ENCODE measurements around the gene DAB2IP.
"Not testable (repeated sequence)": the region's sequence is repeated elsewhere in the genome, so short reads cannot be mapped to it uniquely, and the experiment has no call there.

The DAB2IP gene

GRCh38 chr9:121785673-121786542 lies 134.5 kb downstream of the DAB2IP start:
- no peak for DNase-seq (ENCODE audit: extremely low read depth in 1 of 2, low read depth in 1 of 2)

- no peak for DNase-seq (ENCODE audit: extremely low read depth in 1 of 2, low read depth in 1 of 2)
Observed at GRCh38 chr9:121786543-121786948, 135.1 kb downstream of the DAB2IP start.

- no peak for DNase-seq (ENCODE audit: extremely low read depth in 1 of 2, low read depth in 1 of 2)
Observed at GRCh38 chr9:121786998-121787422, 135.6 kb downstream of the DAB2IP start.

DNA sequence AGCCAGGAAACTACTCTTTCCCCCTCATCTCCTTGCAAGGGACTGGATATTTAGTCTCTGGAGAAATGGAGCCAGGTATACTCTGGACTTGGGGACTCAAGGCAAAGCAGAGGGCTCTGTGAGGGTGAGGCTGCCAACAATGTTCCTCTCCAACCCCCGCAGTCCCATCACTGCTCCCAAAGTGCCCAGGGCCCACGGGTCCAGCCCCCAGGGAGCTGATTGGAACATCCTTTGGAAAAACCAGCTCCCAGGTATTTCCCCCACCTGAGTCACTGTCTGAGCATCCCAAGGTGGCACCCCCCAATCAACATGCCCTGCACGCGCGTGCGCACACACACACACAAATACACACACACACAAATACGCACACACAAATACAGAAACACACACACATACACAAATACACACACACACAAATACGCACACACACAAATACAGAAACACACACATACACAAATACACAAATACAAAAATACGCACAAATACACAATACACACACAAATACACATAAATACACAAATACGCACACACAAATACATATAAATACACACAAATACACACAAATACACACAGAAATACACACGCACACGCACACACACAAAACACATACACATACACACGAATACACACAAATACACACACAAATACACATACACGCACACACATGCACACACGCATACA lies 137.4 kb downstream of the DAB2IP start:
- no peak for DNase-seq (ENCODE audit: extremely low read depth in 1 of 2, low read depth in 1 of 2)

- DNase-seq (ENCODE audit: extremely low read depth in 1 of 2, low read depth in 1 of 2) = no peak
Observed at GRCh38 chr9:121790841-121791240, 139.4 kb downstream of the DAB2IP start.

- DNase-seq (ENCODE audit: extremely low read depth in 1 of 2, low read depth in 1 of 2) = not testable (repeated sequence)
Observed at GRCh38 chr9:121792476-121792875, 141.0 kb downstream of the DAB2IP start.

GRCh38 chr9:121794334-121794733 lies 142.9 kb downstream of the DAB2IP start:
- not testable (repeated sequence) for DNase-seq (ENCODE audit: extremely low read depth in 1 of 2, low read depth in 1 of 2)

DNA sequence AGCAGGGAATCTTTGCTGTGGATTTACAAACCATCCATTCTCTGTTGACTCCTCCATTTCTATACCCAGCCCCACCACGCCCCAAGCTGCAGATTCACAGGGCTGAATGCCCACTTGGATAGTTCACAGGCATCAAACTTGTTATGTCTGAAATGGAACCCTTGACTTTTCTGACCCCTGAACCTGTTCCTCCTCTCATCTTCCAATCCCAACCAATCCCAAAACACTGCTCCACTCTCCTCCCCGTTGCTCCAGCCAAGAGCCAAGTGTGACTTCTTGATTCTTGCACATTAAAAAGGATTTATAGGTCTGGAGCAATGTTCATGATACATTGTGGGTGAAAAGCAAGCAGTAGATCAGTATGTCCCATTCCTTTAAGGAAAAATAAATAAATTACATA lies 145.6 kb downstream of the DAB2IP start:
- no peak for DNase-seq (ENCODE audit: extremely low read depth in 1 of 2, low read depth in 1 of 2)

GRCh38 chr9:121798941-121799340 lies 147.5 kb downstream of the DAB2IP start:
- no peak for DNase-seq (ENCODE audit: extremely low read depth in 1 of 2, low read depth in 1 of 2)

- DNase-seq (ENCODE audit: extremely low read depth in 1 of 2, low read depth in 1 of 2) = no peak
Observed at GRCh38 chr9:121800376-121800775, 148.9 kb downstream of the DAB2IP start.

DNA sequence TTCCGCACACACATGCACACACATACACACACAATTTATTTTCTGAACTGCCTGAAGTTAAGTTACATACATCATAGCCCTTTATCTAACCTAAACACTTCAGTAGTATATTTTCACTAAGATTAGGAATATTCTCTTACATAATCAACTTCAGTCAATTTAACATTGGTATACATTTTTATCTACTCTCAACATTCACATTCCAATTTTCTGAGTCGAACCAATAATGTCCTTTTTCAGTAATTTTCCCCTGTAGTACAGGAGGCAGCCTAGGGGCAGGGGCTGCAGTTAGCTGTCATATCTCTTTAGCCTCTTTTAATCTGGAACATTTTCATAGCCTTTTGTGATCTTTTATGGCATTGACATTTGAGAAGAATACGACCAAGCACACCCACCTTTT lies 150.1 kb downstream of the DAB2IP start:
- no peak for DNase-seq (ENCODE audit: extremely low read depth in 1 of 2, low read depth in 1 of 2)

GRCh38 chr9:121802753-121803152 lies 151.3 kb downstream of the DAB2IP start:
- DNase-seq (ENCODE audit: extremely low read depth in 1 of 2, low read depth in 1 of 2) = no peak

DNA sequence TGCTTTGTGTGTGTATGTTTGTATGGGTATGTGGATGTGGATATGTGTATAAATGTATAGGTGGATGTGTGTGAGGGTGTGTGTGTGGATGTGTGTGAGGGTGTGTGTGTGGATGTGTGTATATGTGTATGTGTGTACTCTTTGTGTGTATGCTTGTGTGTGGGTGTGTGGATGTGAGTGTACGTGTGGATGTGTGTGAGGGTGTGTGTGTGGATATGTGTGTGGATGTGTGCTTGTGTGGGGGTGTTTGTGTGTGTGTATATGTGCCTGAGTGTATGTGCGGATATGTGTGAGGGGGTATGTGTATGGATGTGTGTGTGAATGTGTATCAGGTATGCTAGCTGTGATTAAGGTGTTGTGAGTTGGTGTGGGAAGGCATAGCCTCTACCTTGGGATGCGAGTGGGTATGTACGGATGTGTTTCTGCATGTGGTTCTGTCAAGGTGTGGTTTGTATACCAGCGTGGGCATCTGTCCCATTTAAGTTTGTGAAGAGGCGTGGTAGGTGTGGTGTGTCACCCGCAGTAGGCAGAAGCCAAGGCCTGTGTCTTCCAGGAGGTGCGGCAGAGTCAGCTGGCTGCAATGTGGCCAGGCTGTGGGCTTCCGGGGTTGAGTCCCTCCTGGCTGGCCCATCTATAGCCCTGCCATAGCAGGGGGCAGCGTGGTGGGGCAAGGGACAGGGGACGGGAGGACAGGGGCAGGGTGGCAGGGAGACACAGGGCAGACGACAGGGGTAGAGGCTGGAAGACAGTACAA lies 155.8 kb downstream of the DAB2IP start:
- DNase-seq (ENCODE audit: extremely low read depth in 1 of 2, low read depth in 1 of 2) = no peak

DNA sequence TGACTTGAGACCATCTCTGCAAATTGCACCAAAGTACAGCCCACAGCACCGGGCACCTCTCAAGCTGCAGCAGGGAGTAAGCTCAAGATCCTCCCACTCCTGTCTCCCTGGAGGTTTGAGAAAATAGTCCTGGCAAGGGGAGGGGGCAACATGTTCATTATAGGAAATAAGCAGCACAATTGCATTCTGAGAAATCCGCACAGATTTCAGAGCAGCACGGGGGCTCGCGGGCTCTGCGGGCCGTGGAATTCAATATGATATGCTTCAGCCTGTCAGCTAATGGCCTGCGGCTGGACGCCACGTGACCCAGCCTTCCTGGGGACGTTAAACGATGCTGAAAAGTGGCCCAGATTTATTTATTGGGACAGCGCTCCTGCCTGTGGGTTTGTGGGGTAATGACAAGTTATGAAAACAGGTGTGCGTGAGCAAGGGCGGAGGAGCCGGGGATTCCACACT lies 156.4 kb downstream of the DAB2IP start:
- DNase-seq (ENCODE audit: extremely low read depth in 1 of 2, low read depth in 1 of 2) = no peak

DNA sequence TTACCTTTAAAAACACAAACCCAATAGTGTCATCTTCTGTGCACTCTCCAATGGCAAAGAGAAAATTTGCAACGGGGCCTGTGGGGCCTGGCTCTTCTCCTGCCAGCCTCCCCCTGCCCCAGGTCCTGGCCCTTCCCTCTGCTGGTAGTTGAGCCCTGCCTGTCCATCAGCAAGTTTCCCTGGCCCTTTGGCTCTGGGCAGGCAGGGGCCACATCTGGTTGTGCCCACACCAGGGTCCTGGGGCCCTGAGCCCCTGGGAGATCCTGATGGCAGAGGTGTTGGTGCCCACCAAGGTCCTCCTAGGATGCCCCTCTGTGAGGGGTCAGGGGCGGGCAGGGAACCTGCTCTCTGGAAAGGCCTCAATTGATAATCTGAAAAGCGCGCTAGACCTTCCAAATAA lies 157.3 kb downstream of the DAB2IP start:
- DNase-seq (ENCODE audit: extremely low read depth in 1 of 2, low read depth in 1 of 2) = no peak

DNA sequence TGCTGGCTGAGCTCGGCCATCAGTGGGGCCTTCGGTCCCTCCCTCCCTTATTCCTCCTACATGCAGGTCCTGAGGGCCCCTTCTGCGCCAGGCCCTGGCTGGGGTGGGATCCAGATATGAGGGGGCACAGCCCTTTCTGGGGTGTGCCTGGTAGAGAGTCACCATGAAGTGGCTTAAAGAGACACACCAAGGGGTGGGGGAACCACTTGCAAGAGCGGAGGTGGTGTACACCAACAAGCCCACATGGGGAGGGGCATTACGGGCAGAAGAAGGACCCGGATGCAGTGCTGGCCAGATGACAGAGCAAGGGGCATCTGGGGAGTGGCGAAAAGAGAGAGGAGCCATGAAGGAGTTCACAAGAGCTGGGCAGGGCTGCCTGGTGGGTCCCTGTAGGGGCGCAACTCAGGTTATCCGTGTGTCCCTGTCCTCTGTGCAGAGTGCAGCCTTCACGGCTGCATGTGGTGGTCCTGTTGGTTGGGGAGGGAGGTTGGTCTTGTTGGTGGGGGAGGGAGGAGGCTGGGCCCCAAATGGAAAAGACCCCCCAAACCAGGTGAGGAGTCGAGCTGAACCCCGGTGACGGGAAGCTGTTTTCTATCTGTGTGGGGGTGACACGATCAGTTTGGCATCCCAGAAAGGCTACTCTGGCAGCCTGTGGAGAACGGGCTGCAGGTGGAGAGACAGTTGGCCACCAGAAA lies 158.1 kb downstream of the DAB2IP start:
- no peak for DNase-seq (ENCODE audit: extremely low read depth in 1 of 2, low read depth in 1 of 2)

DNA sequence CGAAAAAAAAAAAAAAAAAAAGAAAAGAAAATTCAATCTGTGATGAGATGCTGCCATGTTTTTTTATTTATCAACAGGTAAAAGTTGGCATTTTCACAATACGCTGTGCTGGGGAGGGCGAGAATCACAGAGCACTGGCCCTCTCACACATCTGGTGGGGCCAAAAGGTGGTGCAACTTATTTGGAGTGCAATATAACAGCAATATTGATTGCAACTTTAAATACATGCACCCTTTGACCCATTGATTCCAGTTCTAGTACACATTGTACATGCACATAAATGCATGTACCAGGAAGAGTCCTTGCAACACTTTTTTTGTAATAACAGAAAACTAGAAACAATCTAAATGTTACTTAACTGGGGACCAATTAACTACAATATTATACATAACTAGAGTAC lies 159.1 kb downstream of the DAB2IP start:
- DNase-seq (ENCODE audit: extremely low read depth in 1 of 2, low read depth in 1 of 2) = no peak

DNA sequence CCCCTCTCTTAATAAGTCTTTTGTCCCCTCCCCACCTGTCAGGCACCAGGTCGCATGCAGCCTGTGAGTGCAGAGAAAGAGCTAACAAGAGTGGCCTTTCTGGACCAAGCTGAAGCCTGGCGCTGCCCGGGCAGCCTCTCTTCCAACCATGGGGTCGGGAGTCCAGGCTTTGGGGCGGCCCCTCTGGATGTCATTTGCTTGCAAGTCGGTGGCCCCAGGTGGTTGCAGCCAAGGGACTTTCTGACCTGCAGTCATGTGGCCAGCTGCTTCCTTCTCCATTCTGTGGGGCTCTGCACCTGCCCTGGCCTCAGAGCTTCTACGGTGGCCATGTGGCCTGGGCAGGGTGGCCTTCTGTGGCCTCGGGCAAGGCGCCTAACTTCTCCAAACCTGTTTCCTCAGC lies 159.7 kb downstream of the DAB2IP start:
- no peak for DNase-seq (ENCODE audit: extremely low read depth in 1 of 2, low read depth in 1 of 2)

GRCh38 chr9:121811751-121812150 lies 160.3 kb downstream of the DAB2IP start:
- DNase-seq (ENCODE audit: extremely low read depth in 1 of 2, low read depth in 1 of 2) = no peak

DNA sequence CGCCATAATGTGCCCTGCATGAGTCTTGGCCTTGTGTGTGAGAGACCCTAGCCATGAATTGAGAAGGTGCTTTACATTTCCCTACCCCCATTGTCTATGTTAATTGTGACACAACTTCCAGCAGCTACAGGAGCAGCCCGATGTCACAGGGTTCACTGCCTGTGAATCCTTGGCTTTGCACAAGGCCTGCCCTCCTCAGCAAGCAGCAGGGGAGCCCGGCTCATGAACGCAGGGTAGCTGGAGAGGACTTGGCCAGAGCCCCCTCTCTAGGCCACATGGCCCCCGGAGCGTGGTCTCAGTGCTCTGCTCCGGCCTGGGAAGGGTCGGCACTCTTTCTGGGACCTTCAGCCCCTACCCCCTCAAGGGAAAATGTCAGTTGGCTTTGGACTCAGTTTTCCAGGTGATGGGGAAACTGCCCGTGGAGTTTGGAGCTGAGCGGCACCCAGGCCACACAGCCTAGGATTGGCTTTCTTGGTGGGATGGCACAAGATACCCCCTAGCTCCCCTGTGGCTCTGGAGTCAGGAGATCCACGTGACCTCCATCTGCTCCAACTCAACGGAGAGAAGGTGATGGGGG lies 160.8 kb downstream of the DAB2IP start:
- DNase-seq (ENCODE audit: extremely low read depth in 1 of 2, low read depth in 1 of 2) = no peak
